WTC11 (cell line): ENCODE measurements around the gene APH1A. TPM values are rescaled to one million over a fixed set of nuclear protein-coding genes. Genes with fewer than 3 reads are reported as not detected.
A peak's percentile ranks its signal among the peaks of the same experiment; 100 is the strongest.

ENCODE experiments used
- ATAC-seq: fragments of 200-7000 bp; cut with Tn5 transposase; 2 replicates; pipeline ENCODE4 v1.10.0; 2021; ENCODE audit warnings: mild to moderate bottlenecking, moderate library complexity
- CTCF ChIA-PET: fragments of 300-600 bp; sonication (Branson Sonifier 250); formaldehyde crosslinking; loops from one replicate; lab custom pipeline; 2021; ENCODE audit warnings: antibody characterized with exemption; lab: Charles Lee
- POLR2A ChIA-PET: fragments of 350-600 bp; sonication (Branson Sonifier 250); formaldehyde crosslinking; loops from one replicate; lab custom pipeline; 2021; ENCODE audit warnings: antibody characterized with exemption; lab: Charles Lee
- DNase-seq: peaks from one replicate; pipeline ENCODE4 v3.0.0; 2021; ENCODE audit warnings: low spot score
- H3K27ac Mint-ChIP-seq: 2 replicates; pipeline ENCODE4 v1.8.0; 2021; ENCODE audit warnings: mixed read lengths
- H3K27me3 Mint-ChIP-seq: 2 replicates; pipeline ENCODE4 v1.8.0; 2021; ENCODE audit warnings: low read depth, mild to moderate bottlenecking, moderate library complexity, mixed read lengths
- H3K36me3 Mint-ChIP-seq: 2 replicates; pipeline ENCODE4 v1.8.0; 2021; ENCODE audit warnings: mixed read lengths
- H3K4me1 Mint-ChIP-seq: 2 replicates; pipeline ENCODE4 v1.8.0; 2022; ENCODE audit warnings: mixed read lengths
- H3K4me3 Mint-ChIP-seq: 2 replicates; pipeline ENCODE4 v1.8.0; 2021; ENCODE audit warnings: mild to moderate bottlenecking, moderate library complexity, mixed read lengths
- H3K9me3 Mint-ChIP-seq: 2 replicates; pipeline ENCODE4 v1.8.0; 2021; ENCODE audit warnings: mixed read lengths
- ATF1 ChIP-seq: sonication (generic); formaldehyde crosslinking; IDR thresholded peaks from 2 replicates; pipeline ENCODE4 v1.8.1; 2023; ENCODE audit warnings: mild to moderate bottlenecking, moderate library complexity, missing genetic modification reagents
- ELF4 ChIP-seq: sonication (generic); formaldehyde crosslinking; IDR thresholded peaks from 2 replicates; pipeline ENCODE4 v1.8.1; 2022; ENCODE audit warnings: low read depth, mild to moderate bottlenecking, moderate library complexity, missing genetic modification reagents
- ETV6 ChIP-seq: sonication (generic); formaldehyde crosslinking; IDR thresholded peaks from 2 replicates; pipeline ENCODE4 v1.8.1; 2022; ENCODE audit warnings: mild to moderate bottlenecking, missing genetic modification reagents
- FOXP1 ChIP-seq: sonication (generic); formaldehyde crosslinking; IDR thresholded peaks from 2 replicates; pipeline ENCODE4 v1.8.0; 2022; ENCODE audit warnings: missing genetic modification reagents, mild to moderate bottlenecking, moderate library complexity, borderline replicate concordance
- JUN ChIP-seq: sonication (generic); formaldehyde crosslinking; IDR thresholded peaks from 2 replicates; pipeline ENCODE4 v1.8.0; 2023; ENCODE audit warnings: mild to moderate bottlenecking, missing genetic modification reagents
- NFATC4 ChIP-seq: fragments of 250-450 bp; sonication (Bioruptor Pico); IDR thresholded peaks from 2 replicates; pipeline ENCODE4 v1.9.0; 2021; ENCODE audit warnings: mild to moderate bottlenecking
- NFYB ChIP-seq: sonication (generic); formaldehyde crosslinking; conservative IDR thresholded peaks from 2 replicates; pipeline ENCODE4 v1.8.0; 2022; ENCODE audit warnings: low read depth, missing genetic modification reagents
- NR2C2 ChIP-seq: sonication (generic); formaldehyde crosslinking; IDR thresholded peaks from 2 replicates; pipeline ENCODE4 v1.8.0; 2022; ENCODE audit warnings: mild to moderate bottlenecking, missing genetic modification reagents
- SOX15 ChIP-seq: fragments of 250-450 bp; sonication (Bioruptor Pico); IDR thresholded peaks from 2 replicates; pipeline ENCODE4 v1.9.0; 2021; ENCODE audit warnings: mild to moderate bottlenecking
- total RNA-seq: library from RNA; stranded (reverse); gene quantifications from 3 replicates; pipeline ENCODE4 v1.2.3, GENCODE V29; 2021
- TF ChIP-seq, protein P1 (sequence below): sonication (generic); formaldehyde crosslinking; IDR thresholded peaks from 2 replicates; pipeline ENCODE4 v1.8.1; 2023; ENCODE audit warnings: mild to moderate bottlenecking, moderate library complexity, missing genetic modification reagents
- TF ChIP-seq, protein P2 (sequence below): sonication (generic); formaldehyde crosslinking; IDR thresholded peaks from 2 replicates; pipeline ENCODE4 v1.8.1; 2023; ENCODE audit warnings: mild to moderate bottlenecking, missing genetic modification reagents
- TF ChIP-seq, protein P3 (sequence below): sonication (generic); formaldehyde crosslinking; IDR thresholded peaks from 2 replicates; pipeline ENCODE4 v1.8.0; 2023; ENCODE audit warnings: missing genetic modification reagents, mild to moderate bottlenecking, borderline replicate concordance
- TF ChIP-seq, protein P4 (sequence below): sonication (generic); formaldehyde crosslinking; IDR thresholded peaks from 2 replicates; pipeline ENCODE4 v1.8.1; 2022; ENCODE audit warnings: low read depth, missing genetic modification reagents, borderline replicate concordance
- TF ChIP-seq, protein P5 (sequence below): sonication (generic); formaldehyde crosslinking; IDR thresholded peaks from 2 replicates; pipeline ENCODE4 v1.8.0; 2022; ENCODE audit warnings: mild to moderate bottlenecking, missing genetic modification reagents
- TF ChIP-seq, protein P6 (sequence below): sonication (generic); formaldehyde crosslinking; IDR thresholded peaks from 2 replicates; pipeline ENCODE4 v1.8.1; 2023; ENCODE audit warnings: mild to moderate bottlenecking, missing genetic modification reagents, borderline replicate concordance
- TF ChIP-seq, protein P7 (sequence below): sonication (generic); formaldehyde crosslinking; IDR thresholded peaks from 2 replicates; pipeline ENCODE4 v1.8.1; 2022; ENCODE audit warnings: mild to moderate bottlenecking, moderate library complexity, missing genetic modification reagents

Gene APH1A
- total RNA-seq, 1 experiment from 2014 or later = 120 TPM

DNA sequence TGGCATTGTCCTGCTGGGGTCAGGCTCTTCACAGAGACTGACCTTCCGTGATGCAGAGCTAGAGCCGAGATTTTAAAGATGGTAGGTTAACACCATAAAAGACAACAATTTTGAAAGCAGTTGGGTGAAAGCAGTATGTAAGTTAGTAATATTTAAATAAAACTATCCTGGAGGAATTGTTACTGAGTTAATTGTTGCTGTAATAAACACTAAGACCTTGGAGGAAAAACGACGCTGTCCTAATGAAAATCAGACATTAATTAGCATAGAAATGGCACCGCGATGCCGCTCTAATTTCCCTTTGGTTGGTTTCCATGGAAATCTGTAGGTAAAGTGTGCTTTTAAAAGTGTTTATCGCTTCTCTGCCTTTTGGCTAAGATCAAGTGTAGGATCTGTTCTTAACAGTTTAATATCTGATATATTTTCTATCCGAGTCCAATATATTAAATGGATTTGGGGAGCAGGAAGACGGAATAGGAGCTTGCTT, 32.2 kb downstream of the APH1A start:
- ChIA-PET CTCF (interaction anchor here (1.6 kb wide), 1 partner anchor 20 kb away, joined by 4 read pairs; the partner anchor contains the start of gene CA14), POLR2A (interaction anchor here (0.9 to 1.0 kb wide), 2 partner anchors 21 to 127 kb away, joined by 3 to 4 read pairs; partner anchors contain the start of genes CA14 and RPRD2)
- H3K4me3 Mint-ChIP-seq = no peak overlapping the region

DNA sequence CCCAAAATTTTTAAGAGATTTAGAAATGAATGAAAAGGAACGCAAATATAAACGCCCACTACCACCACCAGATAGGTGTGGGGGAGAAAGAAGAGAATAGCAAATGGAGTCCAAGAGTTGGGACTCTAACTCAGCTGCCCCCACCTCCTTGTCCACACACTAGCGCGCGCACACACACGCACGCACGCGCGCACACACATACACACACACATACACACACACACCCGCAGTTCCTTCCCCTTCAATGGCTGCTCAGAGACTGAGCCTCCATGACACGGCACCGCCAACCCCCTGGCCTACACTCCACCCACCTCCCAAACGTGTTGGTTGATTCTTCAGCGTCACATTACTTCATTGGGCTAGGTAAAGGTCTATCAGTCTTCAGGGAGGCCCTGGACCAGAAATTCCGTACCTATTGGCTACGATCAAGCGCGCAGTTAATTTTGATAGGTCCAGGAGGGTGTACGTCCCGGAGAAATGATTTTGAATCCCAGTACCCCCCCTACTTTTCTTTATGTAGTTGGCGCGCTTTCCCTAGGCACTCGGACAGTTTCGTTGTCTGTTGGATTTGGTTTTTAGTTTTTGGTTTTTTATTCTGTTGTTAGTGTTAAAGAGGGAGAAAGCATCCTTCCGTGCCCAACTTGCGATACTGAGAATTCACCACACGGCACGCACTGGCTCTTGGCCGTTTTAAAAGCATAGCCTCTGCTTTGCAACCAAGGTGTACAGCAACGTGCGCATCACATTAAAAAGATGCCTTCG, 32.8 kb downstream of the APH1A start, which contains the start of gene ANP32E:
Gene ANP32E, minus strand, starts transcription at position 261 of the 762 bp plus-strand sequence. CDS start 326 bp downstream, outside the sequence.
- no peaks in the 10 kb centered on the region for H3K27me3 Mint-ChIP-seq
- ChIA-PET CTCF (interaction anchor here (1.6 kb wide), 1 partner anchor 21 kb away, joined by 4 read pairs; the partner anchor contains the start of gene CA14), POLR2A (interaction anchor here (0.9 to 1.0 kb wide), 2 partner anchors 21 to 128 kb away, joined by 3 to 4 read pairs; partner anchors contain the start of genes CA14 and RPRD2)
- H3K4me1 Mint-ChIP-seq = peaks cover 17% of the 10 kb centered on the region
- ATAC-seq (peak; percentile 96), DNase-seq (peak; percentile 93)
- peak within 1 kb of the TSS; percentile 98 for H3K27ac Mint-ChIP-seq
- H3K4me3 Mint-ChIP-seq = no peak within 1 kb of the TSS
- peaks cover 3% of the 10 kb centered on the region for H3K36me3 Mint-ChIP-seq
- no peaks in the 10 kb centered on the region for H3K9me3 Mint-ChIP-seq
- TF ChIP-seq, protein P1, sequence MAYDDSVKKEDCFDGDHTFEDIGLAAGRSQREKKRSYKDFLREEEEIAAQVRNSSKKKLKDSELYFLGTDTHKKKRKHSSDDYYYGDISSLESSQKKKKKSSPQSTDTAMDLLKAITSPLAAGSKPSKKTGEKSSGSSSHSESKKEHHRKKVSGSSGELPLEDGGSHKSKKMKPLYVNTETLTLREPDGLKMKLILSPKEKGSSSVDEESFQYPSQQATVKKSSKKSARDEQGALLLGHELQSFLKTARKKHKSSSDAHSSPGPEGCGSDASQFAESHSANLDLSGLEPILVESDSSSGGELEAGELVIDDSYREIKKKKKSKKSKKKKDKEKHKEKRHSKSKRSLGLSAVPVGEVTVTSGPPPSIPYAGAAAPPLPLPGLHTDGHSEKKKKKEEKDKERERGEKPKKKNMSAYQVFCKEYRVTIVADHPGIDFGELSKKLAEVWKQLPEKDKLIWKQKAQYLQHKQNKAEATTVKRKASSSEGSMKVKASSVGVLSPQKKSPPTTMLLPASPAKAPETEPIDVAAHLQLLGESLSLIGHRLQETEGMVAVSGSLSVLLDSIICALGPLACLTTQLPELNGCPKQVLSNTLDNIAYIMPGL (CRISPR knock-in tag) = peak; percentile 55; the same call in 1 of the 2 replicates
- TF ChIP-seq, protein P2, sequence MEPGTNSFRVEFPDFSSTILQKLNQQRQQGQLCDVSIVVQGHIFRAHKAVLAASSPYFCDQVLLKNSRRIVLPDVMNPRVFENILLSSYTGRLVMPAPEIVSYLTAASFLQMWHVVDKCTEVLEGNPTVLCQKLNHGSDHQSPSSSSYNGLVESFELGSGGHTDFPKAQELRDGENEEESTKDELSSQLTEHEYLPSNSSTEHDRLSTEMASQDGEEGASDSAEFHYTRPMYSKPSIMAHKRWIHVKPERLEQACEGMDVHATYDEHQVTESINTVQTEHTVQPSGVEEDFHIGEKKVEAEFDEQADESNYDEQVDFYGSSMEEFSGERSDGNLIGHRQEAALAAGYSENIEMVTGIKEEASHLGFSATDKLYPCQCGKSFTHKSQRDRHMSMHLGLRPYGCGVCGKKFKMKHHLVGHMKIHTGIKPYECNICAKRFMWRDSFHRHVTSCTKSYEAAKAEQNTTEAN (CRISPR knock-in tag) = peak; percentile 100
- TF ChIP-seq, protein P3, sequence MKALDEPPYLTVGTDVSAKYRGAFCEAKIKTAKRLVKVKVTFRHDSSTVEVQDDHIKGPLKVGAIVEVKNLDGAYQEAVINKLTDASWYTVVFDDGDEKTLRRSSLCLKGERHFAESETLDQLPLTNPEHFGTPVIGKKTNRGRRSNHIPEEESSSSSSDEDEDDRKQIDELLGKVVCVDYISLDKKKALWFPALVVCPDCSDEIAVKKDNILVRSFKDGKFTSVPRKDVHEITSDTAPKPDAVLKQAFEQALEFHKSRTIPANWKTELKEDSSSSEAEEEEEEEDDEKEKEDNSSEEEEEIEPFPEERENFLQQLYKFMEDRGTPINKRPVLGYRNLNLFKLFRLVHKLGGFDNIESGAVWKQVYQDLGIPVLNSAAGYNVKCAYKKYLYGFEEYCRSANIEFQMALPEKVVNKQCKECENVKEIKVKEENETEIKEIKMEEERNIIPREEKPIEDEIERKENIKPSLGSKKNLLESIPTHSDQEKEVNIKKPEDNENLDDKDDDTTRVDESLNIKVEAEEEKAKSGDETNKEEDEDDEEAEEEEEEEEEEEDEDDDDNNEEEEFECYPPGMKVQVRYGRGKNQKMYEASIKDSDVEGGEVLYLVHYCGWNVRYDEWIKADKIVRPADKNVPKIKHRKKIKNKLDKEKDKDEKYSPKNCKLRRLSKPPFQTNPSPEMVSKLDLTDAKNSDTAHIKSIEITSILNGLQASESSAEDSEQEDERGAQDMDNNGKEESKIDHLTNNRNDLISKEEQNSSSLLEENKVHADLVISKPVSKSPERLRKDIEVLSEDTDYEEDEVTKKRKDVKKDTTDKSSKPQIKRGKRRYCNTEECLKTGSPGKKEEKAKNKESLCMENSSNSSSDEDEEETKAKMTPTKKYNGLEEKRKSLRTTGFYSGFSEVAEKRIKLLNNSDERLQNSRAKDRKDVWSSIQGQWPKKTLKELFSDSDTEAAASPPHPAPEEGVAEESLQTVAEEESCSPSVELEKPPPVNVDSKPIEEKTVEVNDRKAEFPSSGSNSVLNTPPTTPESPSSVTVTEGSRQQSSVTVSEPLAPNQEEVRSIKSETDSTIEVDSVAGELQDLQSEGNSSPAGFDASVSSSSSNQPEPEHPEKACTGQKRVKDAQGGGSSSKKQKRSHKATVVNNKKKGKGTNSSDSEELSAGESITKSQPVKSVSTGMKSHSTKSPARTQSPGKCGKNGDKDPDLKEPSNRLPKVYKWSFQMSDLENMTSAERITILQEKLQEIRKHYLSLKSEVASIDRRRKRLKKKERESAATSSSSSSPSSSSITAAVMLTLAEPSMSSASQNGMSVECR (CRISPR knock-in tag) = peak; percentile 56; the same call in 1 of the 2 replicates
- TF ChIP-seq, protein P4, sequence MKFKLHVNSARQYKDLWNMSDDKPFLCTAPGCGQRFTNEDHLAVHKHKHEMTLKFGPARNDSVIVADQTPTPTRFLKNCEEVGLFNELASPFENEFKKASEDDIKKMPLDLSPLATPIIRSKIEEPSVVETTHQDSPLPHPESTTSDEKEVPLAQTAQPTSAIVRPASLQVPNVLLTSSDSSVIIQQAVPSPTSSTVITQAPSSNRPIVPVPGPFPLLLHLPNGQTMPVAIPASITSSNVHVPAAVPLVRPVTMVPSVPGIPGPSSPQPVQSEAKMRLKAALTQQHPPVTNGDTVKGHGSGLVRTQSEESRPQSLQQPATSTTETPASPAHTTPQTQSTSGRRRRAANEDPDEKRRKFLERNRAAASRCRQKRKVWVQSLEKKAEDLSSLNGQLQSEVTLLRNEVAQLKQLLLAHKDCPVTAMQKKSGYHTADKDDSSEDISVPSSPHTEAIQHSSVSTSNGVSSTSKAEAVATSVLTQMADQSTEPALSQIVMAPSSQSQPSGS (CRISPR knock-in tag) = no peak
- TF ChIP-seq, protein P5, sequence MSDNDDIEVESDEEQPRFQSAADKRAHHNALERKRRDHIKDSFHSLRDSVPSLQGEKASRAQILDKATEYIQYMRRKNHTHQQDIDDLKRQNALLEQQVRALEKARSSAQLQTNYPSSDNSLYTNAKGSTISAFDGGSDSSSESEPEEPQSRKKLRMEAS = peak; percentile 71; the same call in 1 of the 2 replicates
- no peak for TF ChIP-seq NFATC4 (CRISPR knock-in tag)
- TF ChIP-seq FOXP1 (CRISPR knock-in tag) = peak; percentile 80
- TF ChIP-seq, protein P6, sequence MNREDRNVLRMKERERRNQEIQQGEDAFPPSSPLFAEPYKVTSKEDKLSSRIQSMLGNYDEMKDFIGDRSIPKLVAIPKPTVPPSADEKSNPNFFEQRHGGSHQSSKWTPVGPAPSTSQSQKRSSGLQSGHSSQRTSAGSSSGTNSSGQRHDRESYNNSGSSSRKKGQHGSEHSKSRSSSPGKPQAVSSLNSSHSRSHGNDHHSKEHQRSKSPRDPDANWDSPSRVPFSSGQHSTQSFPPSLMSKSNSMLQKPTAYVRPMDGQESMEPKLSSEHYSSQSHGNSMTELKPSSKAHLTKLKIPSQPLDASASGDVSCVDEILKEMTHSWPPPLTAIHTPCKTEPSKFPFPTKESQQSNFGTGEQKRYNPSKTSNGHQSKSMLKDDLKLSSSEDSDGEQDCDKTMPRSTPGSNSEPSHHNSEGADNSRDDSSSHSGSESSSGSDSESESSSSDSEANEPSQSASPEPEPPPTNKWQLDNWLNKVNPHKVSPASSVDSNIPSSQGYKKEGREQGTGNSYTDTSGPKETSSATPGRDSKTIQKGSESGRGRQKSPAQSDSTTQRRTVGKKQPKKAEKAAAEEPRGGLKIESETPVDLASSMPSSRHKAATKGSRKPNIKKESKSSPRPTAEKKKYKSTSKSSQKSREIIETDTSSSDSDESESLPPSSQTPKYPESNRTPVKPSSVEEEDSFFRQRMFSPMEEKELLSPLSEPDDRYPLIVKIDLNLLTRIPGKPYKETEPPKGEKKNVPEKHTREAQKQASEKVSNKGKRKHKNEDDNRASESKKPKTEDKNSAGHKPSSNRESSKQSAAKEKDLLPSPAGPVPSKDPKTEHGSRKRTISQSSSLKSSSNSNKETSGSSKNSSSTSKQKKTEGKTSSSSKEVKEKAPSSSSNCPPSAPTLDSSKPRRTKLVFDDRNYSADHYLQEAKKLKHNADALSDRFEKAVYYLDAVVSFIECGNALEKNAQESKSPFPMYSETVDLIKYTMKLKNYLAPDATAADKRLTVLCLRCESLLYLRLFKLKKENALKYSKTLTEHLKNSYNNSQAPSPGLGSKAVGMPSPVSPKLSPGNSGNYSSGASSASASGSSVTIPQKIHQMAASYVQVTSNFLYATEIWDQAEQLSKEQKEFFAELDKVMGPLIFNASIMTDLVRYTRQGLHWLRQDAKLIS (CRISPR knock-in tag) = 0 out of 2 replicates have a peak, but pooled peaks have one; percentile 70
- TF ChIP-seq SOX15 (CRISPR knock-in tag) = no peak
- no peak for TF ChIP-seq ATF1 (CRISPR knock-in tag)
- peak; percentile 84 for TF ChIP-seq ETV6 (CRISPR knock-in tag)
- no peak for TF ChIP-seq NR2C2
- no peak for TF ChIP-seq ELF4
- no peak for TF ChIP-seq JUN
- TF ChIP-seq, protein P7, sequence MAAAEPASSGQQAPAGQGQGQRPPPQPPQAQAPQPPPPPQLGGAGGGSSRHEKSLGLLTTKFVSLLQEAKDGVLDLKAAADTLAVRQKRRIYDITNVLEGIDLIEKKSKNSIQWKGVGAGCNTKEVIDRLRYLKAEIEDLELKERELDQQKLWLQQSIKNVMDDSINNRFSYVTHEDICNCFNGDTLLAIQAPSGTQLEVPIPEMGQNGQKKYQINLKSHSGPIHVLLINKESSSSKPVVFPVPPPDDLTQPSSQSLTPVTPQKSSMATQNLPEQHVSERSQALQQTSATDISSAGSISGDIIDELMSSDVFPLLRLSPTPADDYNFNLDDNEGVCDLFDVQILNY = peak; percentile 91

More for the DNA sequence above, 32.2 kb downstream of the APH1A start:
- Mint-ChIP-seq H3K27ac (no peak overlapping the region), H3K4me1 (peaks cover 17% of the 10 kb centered on the region), H3K36me3 (no peaks in the 10 kb centered on the region), H3K27me3 (no peaks in the 10 kb centered on the region), H3K9me3 (no peaks in the 10 kb centered on the region)
- no peak for TF ChIP-seq NFYB (CRISPR knock-in tag)
- DNase-seq = no peak
- ATAC-seq = no peak
